ENCODE results near the gene SUN2. TPM values are rescaled to one million over a fixed set of nuclear protein-coding genes. Genes with fewer than 3 reads are reported as not detected.
A peak's percentile ranks its signal among the peaks of the same experiment; 100 is the strongest.

SUN2 gene
- total RNA-seq, 4 donors from 2014 or later, result 177 to 423 (median 312) TPM

- Histone ChIP-seq H3K4me1 (peaks cover 0 to 2% of the 10 kb centered on the region in 2 donors), H3K4me3 (no peak overlapping the region), H3K27me3 (no peaks in the 10 kb centered on the region)
Measured at GRCh38 chr22:38782402-38783094, 26.8 kb upstream of the SUN2 start.

GRCh38 chr22:38781033-38781432 lies 25.2 kb upstream of the SUN2 start:
- no peak for ATAC-seq

More at GRCh38 chr22:38782402-38783094, 26.8 kb upstream of the SUN2 start:
- Histone ChIP-seq H3K27ac (no peak overlapping the region), H3K9me3 (no peaks in the 10 kb centered on the region), H3K36me3 (no peaks in the 10 kb centered on the region)
- intact Hi-C loops (cut with DNase I; ENCODE audit: low total_unique reads), result no loop called here
- DNase-seq (no peak), ATAC-seq (no peak)
- no peak for TF ChIP-seq CTCF (IDR thresholded peaks at IDR 0.05 in 4 of 5, conservative IDR thresholded peaks at IDR 0.05 in 1 of 5)
- TF ChIP-seq POLR2A (IDR thresholded peaks at IDR 0.05), result no peak
- in situ Hi-C loops (cut with MboI; ENCODE audit: low sequenced_read_pairs in 4 of 4), result no loop called here

GRCh38 chr22:38777087-38777671 lies 21.4 kb upstream of the SUN2 start:
- peak; percentile 62 to 78 for ATAC-seq
- intact Hi-C loops (cut with DNase I; ENCODE audit: low total_unique reads), result no loop called here
- H3K27ac ChIP-seq, result peak overlapping the region in 2 of 4 donors; percentile 37 to 62

More at GRCh38 chr22:38781033-38781432, 25.2 kb upstream of the SUN2 start:
- intact Hi-C loops (cut with DNase I; ENCODE audit: low total_unique reads), result no loop called here
- no peak for TF ChIP-seq POLR2A (IDR thresholded peaks at IDR 0.05)
- no peaks in the 10 kb centered on the region for H3K27me3 ChIP-seq
- peaks cover 0 to 6% of the 10 kb centered on the region in 2 donors for H3K4me1 ChIP-seq
- no peak overlapping the region for H3K4me3 ChIP-seq
- no peaks in the 10 kb centered on the region for H3K36me3 ChIP-seq
- no peak overlapping the region for H3K27ac ChIP-seq
- in situ Hi-C loops (cut with MboI; ENCODE audit: low sequenced_read_pairs in 4 of 4), result no loop called here
- DNase-seq, result no peak
- no peaks in the 10 kb centered on the region for H3K9me3 ChIP-seq

GRCh38 chr22:38776086-38776485 lies 20.3 kb upstream of the SUN2 start:
- DNase-seq (no peak), ATAC-seq (no peak)
- Histone ChIP-seq H3K36me3 (no peaks in the 10 kb centered on the region), H3K9me3 (no peaks in the 10 kb centered on the region), H3K4me1 (peaks cover 0 to 6% of the 10 kb centered on the region in 2 donors), H3K4me3 (no peak overlapping the region), H3K27me3 (no peaks in the 10 kb centered on the region), H3K27ac (no peak overlapping the region)
- intact Hi-C loops (cut with DNase I; ENCODE audit: low total_unique reads) (no loop called here), in situ Hi-C loops (cut with MboI; ENCODE audit: low sequenced_read_pairs in 4 of 4) (no loop called here)
- no peak for TF ChIP-seq CTCF (IDR thresholded peaks at IDR 0.05 in 4 of 5, conservative IDR thresholded peaks at IDR 0.05 in 1 of 5)

More at GRCh38 chr22:38777087-38777671, 21.4 kb upstream of the SUN2 start:
- in situ Hi-C loops (cut with MboI; ENCODE audit: low sequenced_read_pairs in 4 of 4), result no loop called here
- H3K27me3 ChIP-seq, result no peaks in the 10 kb centered on the region
- peak in 1 of 2 donors; percentile 76 for DNase-seq
- no peaks in the 10 kb centered on the region for H3K36me3 ChIP-seq
- peaks cover 0 to 6% of the 10 kb centered on the region in 2 donors for H3K4me1 ChIP-seq
- TF ChIP-seq POLR2A (IDR thresholded peaks at IDR 0.05) (no peak), CTCF (IDR thresholded peaks at IDR 0.05 in 4 of 5, conservative IDR thresholded peaks at IDR 0.05 in 1 of 5) (no peak)
- H3K4me3 ChIP-seq, result no peak overlapping the region
- no peaks in the 10 kb centered on the region for H3K9me3 ChIP-seq

GRCh38 chr22:38775656-38776055 lies 19.9 kb upstream of the SUN2 start:
- H3K36me3 ChIP-seq, result no peaks in the 10 kb centered on the region
- no peaks in the 10 kb centered on the region for H3K9me3 ChIP-seq
- no peak for ATAC-seq
- in situ Hi-C loops (cut with MboI; ENCODE audit: low sequenced_read_pairs in 4 of 4) (no loop called here), intact Hi-C loops (cut with DNase I; ENCODE audit: low total_unique reads) (no loop called here)
- TF ChIP-seq POLR2A (IDR thresholded peaks at IDR 0.05), result no peak
- no peak for TF ChIP-seq CTCF (IDR thresholded peaks at IDR 0.05 in 4 of 5, conservative IDR thresholded peaks at IDR 0.05 in 1 of 5)
- H3K27ac ChIP-seq, result no peak overlapping the region
- H3K4me1 ChIP-seq, result peaks cover 0 to 6% of the 10 kb centered on the region in 2 donors
- no peaks in the 10 kb centered on the region for H3K27me3 ChIP-seq
- H3K4me3 ChIP-seq, result no peak overlapping the region
- no peak for DNase-seq

All from gastrocnemius medialis (tissue), 4 donors.